Measurements from ENCODE around the gene AXIN1.
"Not testable (repeated sequence)": the region's sequence is repeated elsewhere in the genome, so short reads cannot be mapped to it uniquely, and the experiment has no call there.

Gene AXIN1

GRCh38 chr16:381012-381788, 28.7 kb upstream of the AXIN1 start:
- DNase-seq = no peak

GRCh38 chr16:380762-381011, 28.2 kb upstream of the AXIN1 start:
- no peak for DNase-seq

- DNase-seq = no peak
Measured at GRCh38 chr16:379961-380761, 27.6 kb upstream of the AXIN1 start.

- DNase-seq = no peak
Measured at GRCh38 chr16:379183-379960, 26.8 kb upstream of the AXIN1 start.

GRCh38 chr16:378821-379182, 26.3 kb upstream of the AXIN1 start:
- DNase-seq = no peak

DNA sequence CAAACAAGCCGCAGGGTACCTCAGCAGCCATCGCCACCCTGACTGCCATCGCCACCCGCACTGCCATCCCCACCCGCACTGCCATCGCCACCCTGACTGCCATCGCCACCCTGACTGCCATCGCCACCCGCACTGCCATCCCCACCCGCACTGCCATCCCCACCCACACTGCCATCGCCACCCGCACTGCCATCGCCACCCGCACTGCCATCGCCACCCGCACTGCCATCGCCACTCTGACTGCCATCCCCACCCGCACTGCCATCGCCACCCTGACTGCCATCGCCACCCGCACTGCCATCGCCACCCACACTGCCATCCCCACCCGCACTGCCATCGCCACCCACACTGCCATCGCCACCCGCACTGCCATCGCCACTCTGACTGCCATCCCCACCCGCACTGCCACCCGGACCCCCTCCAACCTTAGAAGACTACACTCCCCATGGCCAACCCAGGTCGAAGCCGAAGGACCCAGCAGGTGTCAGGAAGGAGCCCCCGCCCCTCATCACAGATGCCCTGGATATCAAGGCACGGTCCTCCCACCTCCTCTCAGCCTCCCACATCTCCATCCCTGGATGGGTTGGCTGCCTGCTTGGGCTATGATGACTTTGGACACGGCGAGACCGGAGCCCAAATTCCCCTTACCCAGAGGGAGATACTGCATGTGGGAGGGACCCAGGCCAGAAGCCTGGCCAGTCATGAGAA, 25.7 kb upstream of the AXIN1 start:
- not testable (repeated sequence) for DNase-seq

DNA sequence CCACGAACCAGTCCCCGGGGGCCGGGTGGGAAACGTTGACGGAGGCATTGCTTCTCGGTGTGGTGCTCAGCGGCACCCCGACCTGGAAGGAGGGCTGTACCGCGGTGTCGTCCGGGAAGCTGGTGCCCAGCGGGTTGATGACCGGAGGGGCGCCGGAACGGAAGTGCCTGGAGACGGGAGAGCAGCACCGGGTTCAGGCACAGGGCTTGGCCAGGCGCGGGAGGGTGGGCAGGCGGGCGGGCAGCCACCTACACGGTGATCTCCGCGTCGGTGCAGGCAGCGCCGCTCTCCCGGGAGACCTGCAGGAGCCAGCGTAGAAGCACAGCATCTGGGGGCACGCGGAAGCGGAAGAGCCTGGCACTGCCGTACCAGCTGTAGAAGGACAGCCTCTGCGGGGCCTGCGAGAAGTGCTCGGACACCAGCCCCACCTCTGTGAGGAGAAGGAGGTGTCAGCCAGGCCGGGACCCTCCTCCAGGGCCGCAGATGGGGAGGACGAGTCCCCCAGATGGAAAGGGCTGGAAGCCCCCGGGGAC, 25.0 kb upstream of the AXIN1 start:
- DNase-seq = no peak

GRCh38 chr16:376817-377418, 24.4 kb upstream of the AXIN1 start:
- DNase-seq = no peak

DNA sequence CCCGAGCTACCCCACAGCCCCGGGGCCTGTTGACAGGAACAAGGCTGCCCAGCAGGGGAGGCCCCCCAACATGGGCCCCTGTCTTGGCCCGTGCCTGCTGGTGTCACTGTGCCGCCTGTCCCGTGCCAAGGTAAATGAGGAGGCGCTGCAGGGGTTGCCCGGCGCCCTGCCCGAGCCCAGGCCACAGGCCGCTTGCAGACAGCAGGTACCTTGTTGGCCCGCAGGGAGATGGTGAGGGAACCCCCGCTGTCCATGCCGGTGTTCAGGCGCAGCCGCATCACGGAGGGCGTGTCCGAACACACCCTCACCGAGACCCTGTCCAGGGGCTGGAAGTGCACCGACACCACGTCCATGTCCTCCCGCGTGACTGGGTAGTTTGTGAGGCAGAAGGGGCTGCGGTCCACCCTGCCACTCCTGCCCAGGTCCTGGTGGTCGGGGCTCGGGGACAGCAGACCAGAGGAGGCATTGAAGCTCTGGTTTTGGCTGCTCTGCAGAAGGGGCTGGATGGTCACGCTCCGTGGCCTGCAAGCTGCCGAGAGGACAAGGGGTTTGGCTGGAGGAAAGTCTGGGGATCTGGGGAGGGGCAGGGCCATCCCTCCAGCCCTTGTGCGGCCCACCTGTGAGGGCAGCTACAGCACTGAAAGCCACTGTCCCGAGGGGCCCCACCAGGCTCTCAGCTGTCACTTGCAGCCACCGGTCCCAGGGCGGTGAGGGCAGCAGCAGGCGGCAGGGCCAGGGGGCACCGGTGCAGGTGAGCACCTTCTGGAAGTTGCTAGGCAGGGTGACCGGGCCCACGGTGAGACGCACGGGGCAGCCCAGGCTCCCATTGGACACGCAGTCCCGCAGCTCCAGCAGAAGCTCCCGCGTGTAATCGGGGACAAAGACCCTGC, 23.6 kb upstream of the AXIN1 start:
- DNase-seq = no peak

DNA sequence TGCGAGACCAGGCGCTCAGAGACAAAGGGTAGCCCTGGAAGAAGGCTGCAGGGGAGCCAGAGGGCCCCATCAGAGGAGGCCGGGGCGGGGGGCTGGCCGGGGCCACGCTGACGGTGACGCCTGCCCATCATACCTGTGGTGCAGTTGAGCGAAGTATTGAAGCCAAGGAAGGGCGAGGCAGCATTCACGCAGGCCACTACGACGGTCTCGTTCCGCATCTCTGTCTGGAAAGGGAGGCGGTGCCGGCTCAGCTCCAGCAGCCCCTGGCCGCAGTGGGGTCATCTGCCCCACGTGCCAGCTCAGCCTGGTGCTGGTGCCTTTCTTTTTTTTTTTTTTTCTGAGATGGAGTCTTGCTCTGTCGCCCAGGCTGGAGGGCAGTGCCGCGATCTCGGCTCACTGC, 22.7 kb upstream of the AXIN1 start:
- DNase-seq = no peak

- no peak for DNase-seq
Measured at GRCh38 chr16:374616-374926, 22.0 kb upstream of the AXIN1 start.

- no peak for DNase-seq
Measured at GRCh38 chr16:373848-374615, 21.5 kb upstream of the AXIN1 start.

GRCh38 chr16:373020-373598, 20.6 kb upstream of the AXIN1 start:
- no peak for DNase-seq

GRCh38 chr16:372302-372983, 19.9 kb upstream of the AXIN1 start:
- DNase-seq = no peak

DNA sequence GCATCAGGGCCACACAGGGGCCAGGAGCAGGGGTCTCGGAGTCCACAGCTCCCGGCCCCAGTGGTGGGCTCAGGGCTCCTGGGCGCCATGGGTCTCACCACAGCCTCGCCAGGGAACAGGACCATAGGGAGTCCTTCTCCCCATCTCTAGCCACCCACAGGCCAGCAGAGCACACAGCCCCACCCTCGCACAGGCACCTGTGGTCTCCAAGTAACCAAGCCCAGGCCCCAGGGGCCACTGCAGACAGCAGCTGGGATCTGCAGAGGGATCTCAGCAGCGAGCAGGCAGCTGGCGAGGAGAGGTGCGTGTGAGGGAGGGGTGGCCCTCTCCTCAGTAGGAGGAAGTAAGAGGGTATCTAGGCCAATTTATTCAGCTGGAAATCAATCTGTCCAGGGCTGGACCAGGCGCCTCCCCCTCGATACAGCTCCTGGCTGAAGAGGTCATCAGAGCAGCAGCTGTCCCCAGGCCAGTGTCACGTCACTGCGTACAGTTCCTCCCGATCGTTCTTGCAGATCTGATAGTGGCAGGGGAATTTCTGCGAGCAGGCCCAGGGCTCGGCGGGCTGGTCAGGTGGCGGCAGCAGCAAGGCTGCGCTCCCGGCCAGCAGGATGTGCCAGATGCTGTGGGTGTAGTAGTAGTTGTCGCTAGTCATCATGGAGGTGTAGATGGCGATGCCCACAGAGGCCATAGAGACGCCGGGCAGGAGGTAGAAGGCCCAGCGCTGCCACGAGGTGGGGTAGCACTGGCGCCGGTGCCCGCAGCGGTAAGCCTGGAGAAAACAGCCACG, 19.2 kb upstream of the AXIN1 start:
- DNase-seq = no peak

GRCh38 chr16:370979-371514, 18.5 kb upstream of the AXIN1 start:
- DNase-seq = no peak

DNA sequence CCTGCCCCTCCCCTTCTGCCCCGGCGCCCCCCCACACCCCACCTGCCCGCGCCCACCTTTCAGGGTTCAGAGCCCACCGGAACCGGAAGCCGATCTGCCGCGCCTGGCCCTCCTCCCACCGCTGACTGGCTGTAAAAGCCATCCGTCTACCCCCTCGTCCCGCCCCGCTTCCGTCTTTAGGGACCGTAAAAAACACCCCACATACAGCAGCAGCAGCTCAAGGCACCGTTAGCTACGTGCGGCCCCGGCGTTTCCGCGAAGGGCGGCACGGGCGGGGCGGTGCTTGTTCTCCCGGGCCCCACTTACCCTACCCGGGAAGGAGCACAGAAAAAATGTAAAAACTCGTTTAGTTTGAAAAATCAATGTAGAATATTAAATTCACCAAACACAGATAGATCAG, 17.9 kb upstream of the AXIN1 start, which contains the start of gene MRPL28:
MRPL28 (minus strand) TSS at position 96 of the 400 bp plus-strand sequence. CDS start 320 bp downstream, outside the sequence.
- peak; percentile 75 to 89 (median 82) for DNase-seq

DNA sequence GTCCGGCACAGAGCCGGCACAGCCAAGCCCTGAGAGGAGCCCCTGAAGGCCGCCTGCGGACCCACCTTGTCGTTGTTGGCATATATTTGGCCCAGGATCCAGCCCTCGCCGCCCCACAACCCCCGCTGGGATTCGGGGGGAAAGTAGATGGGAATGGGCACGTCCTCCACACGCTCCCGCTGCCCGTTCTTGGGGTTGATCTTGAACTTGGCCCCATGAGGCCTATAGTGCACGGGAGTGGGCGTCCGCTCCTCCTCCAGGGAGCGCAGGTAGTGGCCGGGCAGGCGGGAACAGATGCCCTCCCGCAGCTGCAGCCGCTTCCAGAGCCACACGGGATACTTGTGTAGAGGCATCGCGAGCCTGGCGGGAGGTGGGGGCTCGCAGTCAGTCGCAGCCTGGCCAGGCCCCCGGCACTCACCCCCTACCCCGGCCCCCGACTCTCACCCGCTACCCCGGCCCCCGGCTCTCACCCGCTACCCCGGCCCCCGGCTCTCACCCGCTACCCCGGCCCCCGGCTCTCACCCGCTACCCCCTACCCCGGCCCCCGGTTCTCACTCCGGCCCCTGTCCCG, 17.4 kb upstream of the AXIN1 start:
- DNase-seq = no peak

Measured in activated naive CD4-positive, alpha-beta T cell (primary cell).